Spinal cord (tissue), 10 donors: ENCODE data around the gene MEIOB. TPM values are rescaled to one million over a fixed set of nuclear protein-coding genes. Genes with fewer than 3 reads are reported as not detected.

Experiments
- DNase-seq, 6 donors: peaks; one replicate each; pipeline versions ENCODE4 v3.0.0 to v3.0.0-alpha.2; 2013 to 2015; ENCODE audit warnings: low spot score in 6 of 6, low read depth in 4 of 6
- H3K27ac ChIP-seq: one replicate; pipeline ENCODE4 v1.5.1; 2013; ENCODE audit warnings: low read depth, low read length, control low read depth
- H3K27me3 ChIP-seq: one replicate; pipeline ENCODE4 v1.6.1; 2013; ENCODE audit warnings: low read length; ENCODE audit not compliant: control insufficient read depth, insufficient read depth
- H3K36me3 ChIP-seq: one replicate; pipeline ENCODE4 v1.6.1; 2013; ENCODE audit warnings: low read length; ENCODE audit not compliant: control insufficient read depth, insufficient read depth
- H3K4me1 ChIP-seq: one replicate; pipeline ENCODE4 v1.6.1; 2013; ENCODE audit warnings: low read length; ENCODE audit not compliant: control insufficient read depth, insufficient read depth
- H3K4me3 ChIP-seq: one replicate; pipeline ENCODE4 v1.5.1; 2013; ENCODE audit warnings: low read depth, low read length, control low read depth
- H3K9me3 ChIP-seq: one replicate; pipeline ENCODE4 v1.6.1; 2013; ENCODE audit warnings: low read length; ENCODE audit not compliant: control insufficient read depth, insufficient read depth
- WGBS: methylation state at CpG from one replicate; pipeline ENCODE4 v1.1.5; 2013; ENCODE audit warnings: missing lambda C conversion rate; ENCODE audit not compliant: insufficient coverage; 5-methylcytosine and 5-hydroxymethylcytosine counted together
- polyA plus RNA-seq, 2 donors: library from polyadenylated mRNA; unstranded; fragments of 120-200 nt; gene quantifications; one replicate each; pipeline ENCODE4 v1.2.1, GENCODE V29; 2013; ENCODE audit not compliant: insufficient read length in 2 of 2
- total RNA-seq, 2 donors: library from RNA; depleted of rRNA in 1 of 2; stranded (reverse); fragments of 120-200 nt in 1 of 2; fragments of >200 nt in 1 of 2; gene quantifications; one replicate each; pipeline versions ENCODE4 v1.2.3 to v1.2.4, GENCODE V29; 2013 to 2014
- donor health status: healthy.

The MEIOB gene
- total and polyA plus RNA-seq, 4 donors, result 0.83 to 2.6 (median 1.5) TPM

DNA sequence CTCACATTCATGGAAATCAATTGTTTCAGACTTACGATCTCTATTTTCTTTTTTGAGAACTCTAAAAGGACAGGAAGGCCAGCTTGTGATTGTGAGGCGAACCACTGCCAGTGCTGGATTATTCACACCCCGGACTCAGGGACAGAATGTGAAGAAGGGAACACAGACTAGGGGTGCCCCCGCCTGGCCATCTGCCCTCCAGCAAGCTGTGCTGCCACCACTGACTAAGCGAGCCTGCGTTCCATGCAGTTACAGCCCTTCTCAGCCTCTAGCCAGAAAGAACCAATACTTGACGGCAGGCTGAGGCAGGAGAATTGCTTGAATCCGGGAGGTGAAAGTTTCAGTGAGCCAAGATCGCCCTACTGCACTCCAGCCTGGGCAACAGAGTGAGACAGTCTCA, 48.1 kb downstream of the MEIOB start:
- H3K27me3 ChIP-seq, result no peaks in the 10 kb centered on the region
- H3K27ac ChIP-seq, result no peak overlapping the region
- H3K9me3 ChIP-seq, result no peaks in the 10 kb centered on the region
- H3K36me3 ChIP-seq, result peaks cover 52% of the 10 kb centered on the region
- peak in 1 of 6 donors; percentile 19 for DNase-seq
- 45% methylated on average over 8 of the region's 9 CpGs for WGBS
- H3K4me3 ChIP-seq, result no peak overlapping the region
- peaks cover 24% of the 10 kb centered on the region for H3K4me1 ChIP-seq

- no peaks in the 10 kb centered on the region for H3K9me3 ChIP-seq
- H3K4me1 ChIP-seq, result peaks cover 21% of the 10 kb centered on the region
- no peaks in the 10 kb centered on the region for H3K27me3 ChIP-seq
- no peak for DNase-seq
- H3K4me3 ChIP-seq, result no peak overlapping the region
- peaks cover 62% of the 10 kb centered on the region for H3K36me3 ChIP-seq
- 94% methylated on average over 14 of the region's 16 CpGs for WGBS
- no peak overlapping the region for H3K27ac ChIP-seq
Observed at GRCh38 chr16:1822801-1823200, 49.2 kb downstream of the MEIOB start.

- Histone ChIP-seq H3K4me3 (no peak overlapping the region), H3K9me3 (no peaks in the 10 kb centered on the region), H3K27me3 (no peaks in the 10 kb centered on the region), H3K36me3 (peaks cover 69% of the 10 kb centered on the region), H3K27ac (no peak overlapping the region), H3K4me1 (peaks cover 15% of the 10 kb centered on the region)
- WGBS, result 96% methylated on average over 20 of the region's 24 CpGs
- no peak for DNase-seq
Observed at GRCh38 chr16:1821861-1822611, 49.9 kb downstream of the MEIOB start.

DNA sequence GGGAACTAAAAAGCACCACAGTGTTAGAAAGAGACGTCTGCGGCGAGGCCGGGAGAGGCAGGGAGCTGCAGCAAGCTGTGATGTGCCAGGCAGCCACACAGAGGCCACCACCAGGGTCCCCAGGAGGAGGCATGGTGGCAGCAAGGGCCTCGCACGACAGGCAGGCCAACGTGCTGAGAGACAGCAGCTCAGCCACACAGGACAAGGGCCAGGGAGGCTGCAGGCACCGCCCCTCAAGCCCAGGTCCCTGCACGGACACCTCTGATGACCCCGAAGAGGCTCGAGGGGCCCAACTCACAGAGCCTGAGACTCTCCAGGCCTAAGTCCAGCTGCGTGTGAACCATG, 51.0 kb downstream of the MEIOB start:
- H3K27me3 ChIP-seq, result no peaks in the 10 kb centered on the region
- H3K4me3 ChIP-seq, result no peak overlapping the region
- no peak for DNase-seq
- peaks cover 14% of the 10 kb centered on the region for H3K4me1 ChIP-seq
- H3K27ac ChIP-seq, result no peak overlapping the region
- H3K9me3 ChIP-seq, result no peaks in the 10 kb centered on the region
- peaks cover 80% of the 10 kb centered on the region for H3K36me3 ChIP-seq
- WGBS, result 95% methylated on average over 12 of the region's 12 CpGs

- Histone ChIP-seq H3K36me3 (peaks cover 84% of the 10 kb centered on the region), H3K27ac (no peak overlapping the region), H3K9me3 (no peaks in the 10 kb centered on the region), H3K4me3 (no peak overlapping the region), H3K4me1 (peaks cover 8% of the 10 kb centered on the region), H3K27me3 (no peaks in the 10 kb centered on the region)
- DNase-seq, result no peak
- WGBS, result 94% methylated on average over 21 of the region's 25 CpGs
Observed at GRCh38 chr16:1820096-1820945, 51.6 kb downstream of the MEIOB start.

GRCh38 chr16:1819611-1820010, 52.4 kb downstream of the MEIOB start:
- no peak overlapping the region for H3K27ac ChIP-seq
- H3K9me3 ChIP-seq, result no peaks in the 10 kb centered on the region
- no peaks in the 10 kb centered on the region for H3K27me3 ChIP-seq
- H3K4me3 ChIP-seq, result no peak overlapping the region
- H3K36me3 ChIP-seq, result peaks cover 80% of the 10 kb centered on the region
- WGBS, result 97% methylated on average over 10 of the region's 15 CpGs
- no peak for DNase-seq
- peaks cover 3% of the 10 kb centered on the region for H3K4me1 ChIP-seq

- no peak for DNase-seq
- Histone ChIP-seq H3K4me3 (no peak overlapping the region), H3K36me3 (peaks cover 82% of the 10 kb centered on the region), H3K9me3 (no peaks in the 10 kb centered on the region), H3K27ac (no peak overlapping the region), H3K27me3 (no peaks in the 10 kb centered on the region), H3K4me1 (peaks cover 3% of the 10 kb centered on the region)
- 92% methylated on average over 34 of the region's 35 CpGs for WGBS
Observed at GRCh38 chr16:1818873-1819525, 53.0 kb downstream of the MEIOB start.

DNA sequence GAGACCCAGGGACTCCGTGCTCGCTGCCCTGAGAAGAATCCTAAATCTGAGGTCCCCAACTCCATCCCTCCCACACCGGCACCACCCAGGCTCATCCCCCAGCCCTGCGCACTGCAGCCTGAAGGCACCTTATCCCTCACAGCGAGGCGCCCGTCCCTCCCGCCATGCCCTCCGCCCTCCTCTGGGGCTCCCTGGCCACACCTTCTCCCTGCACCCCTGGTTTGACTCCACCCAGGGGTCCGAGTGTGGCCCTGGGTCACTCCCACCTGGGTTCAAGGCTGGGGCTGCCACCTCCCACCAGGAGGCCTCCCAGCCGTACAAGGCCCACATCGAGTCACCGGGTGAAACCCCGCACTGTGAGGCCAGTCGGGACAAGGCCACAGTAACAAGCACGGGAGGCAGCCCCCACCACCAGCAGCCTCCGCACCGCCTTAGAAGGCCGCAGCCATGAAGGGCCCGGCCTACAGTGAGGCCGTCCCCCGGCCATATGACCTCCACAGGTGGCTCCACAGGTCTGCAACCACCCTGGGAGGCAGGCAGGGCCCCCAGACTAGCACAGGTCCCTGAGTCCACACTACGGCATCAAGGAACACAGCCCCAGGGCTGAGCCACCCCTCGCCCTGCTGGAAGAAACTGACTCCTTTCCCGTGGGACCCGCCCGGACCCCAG, 53.6 kb downstream of the MEIOB start:
- Histone ChIP-seq H3K27me3 (no peaks in the 10 kb centered on the region), H3K4me1 (no peaks in the 10 kb centered on the region), H3K36me3 (peaks cover 86% of the 10 kb centered on the region), H3K4me3 (no peak overlapping the region), H3K9me3 (no peaks in the 10 kb centered on the region), H3K27ac (no peak overlapping the region)
- no peak for DNase-seq
- WGBS, result 96% methylated on average over 27 of the region's 27 CpGs

DNA sequence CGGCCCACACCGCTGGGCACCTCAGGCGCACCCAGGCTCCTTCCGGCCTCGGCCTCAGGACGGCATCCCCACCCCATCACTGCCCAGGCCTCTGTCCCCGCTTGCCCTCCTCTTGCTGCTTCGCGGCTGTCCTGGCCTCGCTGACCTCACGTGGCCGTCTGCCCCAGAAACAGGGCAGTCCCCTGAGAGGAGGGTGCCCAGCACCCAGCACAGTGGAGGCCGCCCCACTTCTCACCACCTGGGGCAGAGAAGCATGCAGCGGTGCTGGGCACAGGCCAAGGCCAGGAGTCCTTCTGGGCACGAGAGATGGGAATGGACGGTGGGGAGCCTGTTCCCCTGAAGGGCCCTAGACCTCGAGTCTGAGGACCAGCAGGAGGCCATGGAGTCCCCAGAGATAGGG, 54.2 kb downstream of the MEIOB start:
- H3K36me3 ChIP-seq, result peaks cover 86% of the 10 kb centered on the region
- 95% methylated on average over 16 of the region's 17 CpGs for WGBS

More for the DNA sequence above, 54.2 kb downstream of the MEIOB start:
- no peaks in the 10 kb centered on the region for H3K9me3 ChIP-seq
- H3K4me1 ChIP-seq, result no peaks in the 10 kb centered on the region
- no peak overlapping the region for H3K27ac ChIP-seq
- H3K4me3 ChIP-seq, result no peak overlapping the region
- no peak for DNase-seq
- no peaks in the 10 kb centered on the region for H3K27me3 ChIP-seq
